Breast epithelium (tissue), 3 donors: ENCODE results near the gene ELK4.

Experiments
- CTCF ChIP-seq, 3 donors: fragments of 450-650 bp; IDR thresholded peaks; one replicate each; pipeline ENCODE4 v1.5.1; 2016 to 2017; ENCODE audit warnings: antibody characterized with exemption in 3 of 3, mild to moderate bottlenecking in 3 of 3, moderate library complexity in 3 of 3
- POLR2A ChIP-seq: fragments of 450-650 bp; IDR thresholded peaks from one replicate; pipeline ENCODE4 v1.6.1; 2016; ENCODE audit warnings: antibody characterized with exemption, mild to moderate bottlenecking, moderate library complexity
- POLR2AphosphoS5 ChIP-seq, 3 donors: sonication (generic); formaldehyde crosslinking; IDR thresholded peaks; one replicate each; pipeline ENCODE4 v1.6.1; 2017; ENCODE audit warnings: antibody characterized with exemption in 3 of 3

- TF ChIP-seq CTCF (IDR thresholded peaks at IDR 0.05) (no peak), POLR2A (no peak), POLR2AphosphoS5 (IDR thresholded peaks at IDR 0.05) (no peak)
These were observed 51.5 kb downstream of the ELK4 start for GRCh38 chr1:205580140-205580922.
